ENCODE results near the gene KPNA2.

KPNA2 gene

DNA sequence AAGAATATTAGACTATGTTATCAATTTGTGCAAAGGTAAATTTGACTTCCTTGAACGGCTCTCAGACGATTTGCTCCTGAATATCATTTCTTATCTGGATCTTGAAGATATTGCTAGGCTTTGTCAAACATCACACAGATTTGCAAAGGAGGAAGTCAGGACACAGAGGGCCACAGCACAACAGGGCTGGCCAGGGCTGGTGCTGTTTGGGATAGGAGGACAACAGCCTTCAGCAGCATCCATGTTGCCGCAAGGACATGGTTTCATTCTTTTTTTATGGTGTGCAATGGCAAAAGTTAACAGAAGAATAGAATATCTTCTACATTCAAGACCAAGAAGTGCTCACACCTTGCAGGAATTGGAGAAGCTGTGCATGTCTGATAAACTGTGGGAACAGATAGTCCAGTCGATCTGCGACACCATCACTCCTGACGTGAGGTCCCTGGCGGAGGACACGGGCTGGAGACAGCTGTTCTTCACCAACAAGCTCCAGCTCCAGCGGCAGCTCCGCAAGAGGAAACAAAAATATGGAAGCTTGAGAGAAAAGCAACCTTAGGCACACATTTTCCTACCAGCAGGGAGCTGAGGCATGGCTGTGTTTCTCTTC lies 59.8 kb downstream of the KPNA2 start:
- in situ Hi-C loops (cut with MboI; ENCODE audit: low sequenced_read_pairs): no loop called here

DNA sequence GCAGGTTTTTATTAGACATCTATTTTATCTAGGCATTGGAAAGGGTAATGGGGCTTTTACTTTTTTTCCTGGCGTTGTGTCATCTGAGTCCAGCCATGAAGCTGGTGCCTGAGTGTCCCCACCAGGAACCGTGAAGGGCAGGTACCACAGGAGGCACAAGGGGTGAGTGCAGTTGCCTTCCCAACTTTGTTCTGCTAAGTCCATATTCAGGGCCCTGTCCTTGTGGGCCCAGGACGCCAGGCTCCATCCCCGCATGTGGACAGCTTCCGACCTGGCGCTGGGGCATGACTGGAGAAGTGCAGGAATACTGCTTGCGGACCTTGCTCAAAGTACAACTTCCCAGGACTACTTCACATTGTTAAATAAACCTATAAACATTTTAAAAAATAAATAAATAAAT lies 60.6 kb downstream of the KPNA2 start:
- in situ Hi-C loops (cut with MboI; ENCODE audit: low sequenced_read_pairs): no loop called here

Data from HL-60/S4 treated with phorbol 12-myristate 13-acetate at 8.2 ng/mL for 4 days and 3 days (cell line).